CD4-positive, alpha-beta T cell treated with Interleukin-17A for 4 hours (primary cell): ENCODE data around the gene FOXO3B.
A peak's percentile ranks its signal among the peaks of the same experiment; 100 is the strongest.
"Not testable (repeated sequence)": the region's sequence is repeated elsewhere in the genome, so short reads cannot be mapped to it uniquely, and the experiment has no call there.

Source experiments
- DNase-seq: peaks from one replicate; pipeline ENCODE4 v3.0.0-alpha.2; 2020; ENCODE audit warnings: mixed read lengths

Gene FOXO3B

GRCh38 chr17:18681767-18682571, at the start of gene FOXO3B:
Gene FOXO3B (minus strand): TSS chr17:18682314. CDS start chr17:18681651, 663 bp downstream.
- peak; percentile 83 for DNase-seq

GRCh38 chr17:18723509-18723908, 41.4 kb upstream of the FOXO3B start:
- DNase-seq, result not testable (repeated sequence)

GRCh38 chr17:18722612-18723011, 40.5 kb upstream of the FOXO3B start:
- DNase-seq, result not testable (repeated sequence)

GRCh38 chr17:18721775-18722547, 39.8 kb upstream of the FOXO3B start:
- not testable (repeated sequence) for DNase-seq

- DNase-seq, result not testable (repeated sequence)
Measured at GRCh38 chr17:18719428-18720110, 37.5 kb upstream of the FOXO3B start.

GRCh38 chr17:18718643-18719427, 36.7 kb upstream of the FOXO3B start:
- not testable (repeated sequence) for DNase-seq

- peak; percentile 71 for DNase-seq
Measured at GRCh38 chr17:18712354-18712999, 30.4 kb upstream of the FOXO3B start.

- DNase-seq, result not testable (repeated sequence)
Measured at GRCh38 chr17:18708215-18708614, 26.1 kb upstream of the FOXO3B start.

GRCh38 chr17:18705955-18706354, 23.8 kb upstream of the FOXO3B start:
- DNase-seq, result not testable (repeated sequence)

- DNase-seq, result not testable (repeated sequence)
Measured at GRCh38 chr17:18698473-18699103, 16.5 kb upstream of the FOXO3B start.

GRCh38 chr17:18695143-18695542, 13.0 kb upstream of the FOXO3B start:
- DNase-seq, result not testable (repeated sequence)

GRCh38 chr17:18682668-18683067, 554 bp upstream of the FOXO3B start:
- DNase-seq, result not testable (repeated sequence)

- DNase-seq, result not testable (repeated sequence)
Measured at GRCh38 chr17:18677381-18677780, 4.7 kb downstream of the FOXO3B start.

GRCh38 chr17:18676928-18677327, 5.2 kb downstream of the FOXO3B start:
- not testable (repeated sequence) for DNase-seq

GRCh38 chr17:18672395-18673227, 9.5 kb downstream of the FOXO3B start:
- DNase-seq, result not testable (repeated sequence)

GRCh38 chr17:18668625-18669024, 13.5 kb downstream of the FOXO3B start:
- DNase-seq, result not testable (repeated sequence)

- not testable (repeated sequence) for DNase-seq
Measured at GRCh38 chr17:18667535-18667934, 14.6 kb downstream of the FOXO3B start.

GRCh38 chr17:18666326-18666725, 15.8 kb downstream of the FOXO3B start:
- DNase-seq, result not testable (repeated sequence)

GRCh38 chr17:18661924-18662624, 20.0 kb downstream of the FOXO3B start:
- DNase-seq, result not testable (repeated sequence)

GRCh38 chr17:18650094-18650493, 32.0 kb downstream of the FOXO3B start:
- not testable (repeated sequence) for DNase-seq
